K562 (cell line): Measurements from ENCODE around the gene PDCD11. TPM values are rescaled to one million over a fixed set of nuclear protein-coding genes. Genes with fewer than 3 reads are reported as not detected.
A peak's percentile ranks its signal among the peaks of the same experiment; 100 is the strongest.

Source experiments
- ATAC-seq: fragments of 200-7000 bp; cut with Tn5 transposase; 3 replicates; pipeline ENCODE4 v1.9.1; 2020; ENCODE audit warnings: moderate library complexity
- BruUV-seq: library from RNA; stranded (reverse); fragments of 400-500 nt; replicated peaks from 2 replicates; lab custom pipeline; 2021; lab: Mats Ljungman, UMichigan
- CTCF ChIA-PET: fragments of 300-600 bp; formaldehyde crosslinking; extraction: SDS; loops from one replicate; lab custom pipeline; 2021; ENCODE audit warnings: low intra/inter-chr PET ratio; lab: Yijun Ruan, JAX
- POLR2A ChIA-PET: fragments of 300-600, 350-650 bp; sonication (Branson Sonifier 250); formaldehyde crosslinking; extraction: SDS; loops from one replicate; lab custom pipeline; 2021; ENCODE audit warnings: antibody characterized with exemption, inconsistent platforms; lab: Yijun Ruan, JAX
- DNase-seq, 4 experiments: peaks; one replicate each; pipeline versions ENCODE4 v3.0.0 to v3.0.0-alpha.2; 2011 to 2018; ENCODE audit warnings: low spot score in 3 of 4, mixed read lengths in 3 of 4; ENCODE audit errors: extremely low read depth in 1 of 4
- FAIRE-seq: peaks from 2 replicates; lab custom pipeline; 2011; peaks lifted over from hg19 to GRCh38; lab: Jason Lieb, UNC
- H2AFZ ChIP-seq: 2 replicates; pipeline ENCODE4 v1.6.0; 2011; ENCODE audit warnings: low read depth, low read length, control low read depth, inconsistent platforms
- H3K27ac ChIP-seq: fragments of 200-600 bp; 3 replicates; pipeline ENCODE4 v1.8.0; 2011; ENCODE audit warnings: low read depth, mild to moderate bottlenecking, control low read depth, inconsistent platforms, low read length, moderate library complexity, mixed read lengths; ENCODE audit errors: extremely low read depth
- H3K27me3 ChIP-seq, 2 experiments: fragments of 300-600 bp in 1 of 2; 2 replicates in 1 of 2; 3 replicates in 1 of 2; pipeline versions ENCODE4 v1.6.0 to v1.8.0; 2011; ENCODE audit warnings: inconsistent platforms in 2 of 2, low read length in 2 of 2, mild to moderate bottlenecking in 1 of 2, mixed read lengths in 1 of 2, moderate library complexity in 1 of 2; ENCODE audit not compliant: control insufficient read depth in 2 of 2, insufficient read depth in 2 of 2
- H3K36me3 ChIP-seq: fragments of 300-600 bp; 3 replicates; pipeline ENCODE4 v1.8.0; 2011; ENCODE audit warnings: mild to moderate bottlenecking, low read length, inconsistent platforms; ENCODE audit not compliant: control insufficient read depth, insufficient read depth
- H3K4me1 ChIP-seq, 2 experiments: fragments of 200-600 bp in 1 of 2; replicated peaks in 1 of 2; 2 replicates in 1 of 2; 3 replicates in 1 of 2; pipeline versions ENCODE4 v1.5.1 to v1.8.0; 2011; ENCODE audit warnings: inconsistent platforms in 2 of 2, low read length in 2 of 2, mild to moderate bottlenecking in 1 of 2, mixed read lengths in 1 of 2, moderate library complexity in 1 of 2; ENCODE audit not compliant: control insufficient read depth in 2 of 2, insufficient read depth in 2 of 2
- H3K4me2 ChIP-seq: 2 replicates; pipeline ENCODE4 v1.6.1; 2011; ENCODE audit warnings: low read length, control low read depth, inconsistent platforms, mixed read lengths; ENCODE audit not compliant: insufficient read depth
- H3K4me3 ChIP-seq: fragments of 200-600 bp; sonication (generic), shearing (Covaris generic); 2 replicates; pipeline ENCODE4 v1.5.1; 2016; ENCODE audit warnings: control low read depth, inconsistent platforms
- H3K79me2 ChIP-seq: fragments of 200-600 bp; 3 replicates; pipeline ENCODE4 v1.8.0; 2011; ENCODE audit warnings: low read length, inconsistent platforms; ENCODE audit not compliant: control insufficient read depth, insufficient read depth
- H3K9ac ChIP-seq, 2 experiments: 2 replicates each; pipeline versions ENCODE4 v1.6.0 to v1.6.1; 2011; ENCODE audit warnings: low read depth in 2 of 2, low read length in 2 of 2, control low read depth in 1 of 2, inconsistent platforms in 1 of 2, mild to moderate bottlenecking in 1 of 2, mixed read lengths in 1 of 2; ENCODE audit not compliant: insufficient read depth in 1 of 2
- H3K9me1 ChIP-seq: one replicate; pipeline ENCODE4 v1.6.0; 2011; ENCODE audit warnings: inconsistent platforms, mild to moderate bottlenecking, low read length, moderate library complexity; ENCODE audit not compliant: control insufficient read depth, insufficient read depth
- H3K9me3 ChIP-seq: replicated peaks from 2 replicates; pipeline ENCODE4 v1.5.1; 2011; ENCODE audit warnings: low read depth, low read length, inconsistent platforms; ENCODE audit not compliant: control insufficient read depth, insufficient read depth
- H4K20me1 ChIP-seq: replicated peaks from 2 replicates; pipeline ENCODE4 v1.6.1; 2011; ENCODE audit warnings: low read length, inconsistent platforms, mixed read lengths; ENCODE audit not compliant: control insufficient read depth, insufficient read depth
- ATF3 ChIP-seq, 2 experiments: fragments of 450-650 bp in 1 of 2; sonication (generic) in 1 of 2; formaldehyde crosslinking in 1 of 2; IDR thresholded peaks in 1 of 2; conservative IDR thresholded peaks in 1 of 2; 2 replicates each; pipeline versions ENCODE4 v1.6.1 to v1.8.1; 2016 to 2023; ENCODE audit warnings: mild to moderate bottlenecking in 2 of 2, moderate library complexity in 2 of 2, inconsistent platforms in 1 of 2, missing genetic modification reagents in 1 of 2
- TFE3 ChIP-seq: fragments of 450-650 bp; formaldehyde crosslinking; IDR thresholded peaks from 2 replicates; pipeline ENCODE4 v1.4.0; 2020; ENCODE audit warnings: mild to moderate bottlenecking, mixed read lengths
- ZBTB49 ChIP-seq: sonication (generic); formaldehyde crosslinking; IDR thresholded peaks from 2 replicates; pipeline ENCODE4 v1.8.0; 2022; ENCODE audit warnings: missing genetic modification reagents, mild to moderate bottlenecking, borderline replicate concordance
- WGBS: fragments of 100-300 bp; shearing (Covaris generic); methylation state at CpG from one replicate; pipeline ENCODE4 v1.1.6; 2016; ENCODE audit warnings: low coverage, mixed read lengths; ENCODE audit not compliant: insufficient coverage; ENCODE audit errors: missing lambda C conversion rate; 5-methylcytosine and 5-hydroxymethylcytosine counted together
- in situ Hi-C: fragments of 300-500 bp; cut with MboI; formaldehyde crosslinking; loops from 4 replicates; pipeline ENCODE4 v1.15.0; 2018; ENCODE audit warnings: inconsistent platforms, mixed read lengths
- intact Hi-C: fragments of 100-400 bp; cut with micrococcal nuclease; formaldehyde crosslinking; loops from 2 replicates; pipeline ENCODE4 v1.14.2; 2022
- polyA plus RNA-seq, 8 experiments: library from polyadenylated mRNA; depleted of rRNA in 4 of 8; stranded (reverse) in 5 of 8; unstranded in 3 of 8; fragments of >200 nt; fragmentation: Nextera tagmentation in 2 of 8; fragmentation: Illumina TruSeq in 1 of 8; extraction: Ambion mirVana in 2 of 8; extraction: Trizol in 1 of 8; gene quantifications; 2 replicates each; pipeline versions ENCODE4 v1.2.1 to v1.2.3, GENCODE V29; 2011 to 2014; ENCODE audit warnings: inconsistent platforms in 1 of 8, missing spikeins in 1 of 8
- total RNA-seq, 7 experiments: library from RNA; depleted of rRNA in 6 of 7; stranded (reverse); fragments of >200 nt in 6 of 7; fragmentation: Illumina TruSeq in 2 of 7; extraction: Trizol in 2 of 7; gene quantifications; 2 replicates each; pipeline versions ENCODE4 v1.2.1 to v1.2.3, GENCODE V29; 2011 to 2021; ENCODE audit warnings: low replicate concordance in 1 of 7

Gene PDCD11
- total and polyA plus RNA-seq, 9 of the 15 experiments (the other 6 are each of a cell fraction or from before 2014, with no cell fraction given) = 14.8 to 73.8 (median 50.0) TPM

- Histone ChIP-seq H3K9ac (peak overlapping the region; percentile 82 to 94), H4K20me1 (0 out of 2 replicates have a peak, but pooled peaks cover 4% of the 10 kb centered on the region), H3K4me1 (peaks cover 10 to 15% of the 10 kb centered on the region in 2 experiments; a peak in 4 of 5 replicates), H3K4me2 (peak overlapping the region; percentile 92), H3K9me1 (peaks cover 5% of the 10 kb centered on the region), H3K27ac (peak overlapping the region; percentile 81), H2AFZ (no peak overlapping the region), H3K4me3 (peak overlapping the region; percentile 74), H3K9me3 (no peaks in the 10 kb centered on the region), H3K79me2 (peaks cover 87% of the 10 kb centered on the region), H3K36me3 (peaks cover 71% of the 10 kb centered on the region), H3K27me3 (no peaks in the 10 kb centered on the region)
- in situ Hi-C loops = no loop called here
- TF ChIP-seq TFE3 (CRISPR knock-in tag) (peak; percentile 40; the same call in 1 of the 2 replicates), ATF3 (IDR thresholded peaks at IDR 0.05) (no peak), ATF3 (CRISPR knock-in tag; conservative IDR thresholded peaks at IDR 0.05) (0 out of 2 replicates have a peak, but pooled peaks have one; percentile 34), ZBTB49 (CRISPR knock-in tag) (no peak)
- WGBS = 0% methylated on average over 9 of the region's 11 CpGs
- DNase-seq = peak in 1 of 4 experiments; percentile 24
- peak; percentile 18 for ATAC-seq
- ChIA-PET POLR2A (interaction anchor here (0.5 to 2.0 kb wide), 4 partner anchors 11 to 57 kb away, joined by 3 to 6 read pairs (median 4); partner anchors contain the start of gene TAF5), CTCF (no interaction called here)
- intact Hi-C loops = loop anchor here (1.0 to 5.0 kb wide), 2 partner anchors 27 to 43 kb away; partner anchors contain the start of gene PCGF6
- BruUV-seq = no TSS peak
- FAIRE-seq = no peak
Observed at GRCh38 chr10:103395754-103396066, 716 bp upstream of the PDCD11 start.
